Panc1 (cell line): ENCODE data around the gene MRPS2.

Experiments
- POLR2AphosphoS5 ChIP-seq: IDR thresholded peaks from 2 replicates; pipeline ENCODE4 v1.6.1; 2012; ENCODE audit warnings: mild to moderate bottlenecking, low read depth, low read length, moderate library complexity
- TF ChIP-seq, protein P1 (sequence below): fragments of 450-650 bp; IDR thresholded peaks from 2 replicates; pipeline ENCODE4 v1.5.1; 2017; ENCODE audit warnings: mild to moderate bottlenecking
- TF ChIP-seq, protein P2 (sequence below), 2 experiments: IDR thresholded peaks; 2 replicates each; pipeline ENCODE4 v1.6.1; 2011 to 2012; ENCODE audit warnings: low read depth in 2 of 2, control low read depth in 1 of 2, low read length in 1 of 2, mild to moderate bottlenecking in 1 of 2, moderate library complexity in 1 of 2; ENCODE audit not compliant: insufficient read depth in 1 of 2

DNA sequence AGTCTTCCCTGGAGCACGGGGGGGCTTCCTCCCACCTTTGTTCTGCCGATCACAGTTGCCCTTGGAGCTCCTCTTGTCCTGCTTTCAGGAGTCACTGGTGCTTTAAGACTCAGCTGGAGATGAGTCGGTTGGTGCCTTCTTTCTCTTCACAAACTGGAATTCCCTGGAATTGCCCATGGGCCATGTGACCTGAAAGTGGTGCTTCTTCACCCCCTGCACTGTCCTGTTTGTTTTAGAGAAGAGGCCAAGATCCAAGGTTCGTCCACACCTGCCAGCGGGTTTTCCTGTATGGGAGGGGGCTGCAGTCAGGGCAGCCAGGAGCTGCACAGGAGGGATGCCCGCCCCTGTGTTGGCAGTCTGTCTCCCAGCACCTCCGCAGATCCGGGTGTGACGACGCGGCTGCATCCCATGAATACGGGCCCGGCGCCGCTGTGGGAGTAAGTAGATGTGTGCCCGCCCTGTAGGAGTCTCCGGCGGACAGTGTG, 9.5 kb upstream of the MRPS2 start:
- no peak for TF ChIP-seq POLR2AphosphoS5
- TF ChIP-seq, protein P1, sequence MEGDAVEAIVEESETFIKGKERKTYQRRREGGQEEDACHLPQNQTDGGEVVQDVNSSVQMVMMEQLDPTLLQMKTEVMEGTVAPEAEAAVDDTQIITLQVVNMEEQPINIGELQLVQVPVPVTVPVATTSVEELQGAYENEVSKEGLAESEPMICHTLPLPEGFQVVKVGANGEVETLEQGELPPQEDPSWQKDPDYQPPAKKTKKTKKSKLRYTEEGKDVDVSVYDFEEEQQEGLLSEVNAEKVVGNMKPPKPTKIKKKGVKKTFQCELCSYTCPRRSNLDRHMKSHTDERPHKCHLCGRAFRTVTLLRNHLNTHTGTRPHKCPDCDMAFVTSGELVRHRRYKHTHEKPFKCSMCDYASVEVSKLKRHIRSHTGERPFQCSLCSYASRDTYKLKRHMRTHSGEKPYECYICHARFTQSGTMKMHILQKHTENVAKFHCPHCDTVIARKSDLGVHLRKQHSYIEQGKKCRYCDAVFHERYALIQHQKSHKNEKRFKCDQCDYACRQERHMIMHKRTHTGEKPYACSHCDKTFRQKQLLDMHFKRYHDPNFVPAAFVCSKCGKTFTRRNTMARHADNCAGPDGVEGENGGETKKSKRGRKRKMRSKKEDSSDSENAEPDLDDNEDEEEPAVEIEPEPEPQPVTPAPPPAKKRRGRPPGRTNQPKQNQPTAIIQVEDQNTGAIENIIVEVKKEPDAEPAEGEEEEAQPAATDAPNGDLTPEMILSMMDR: no peak
- TF ChIP-seq, protein P2, sequence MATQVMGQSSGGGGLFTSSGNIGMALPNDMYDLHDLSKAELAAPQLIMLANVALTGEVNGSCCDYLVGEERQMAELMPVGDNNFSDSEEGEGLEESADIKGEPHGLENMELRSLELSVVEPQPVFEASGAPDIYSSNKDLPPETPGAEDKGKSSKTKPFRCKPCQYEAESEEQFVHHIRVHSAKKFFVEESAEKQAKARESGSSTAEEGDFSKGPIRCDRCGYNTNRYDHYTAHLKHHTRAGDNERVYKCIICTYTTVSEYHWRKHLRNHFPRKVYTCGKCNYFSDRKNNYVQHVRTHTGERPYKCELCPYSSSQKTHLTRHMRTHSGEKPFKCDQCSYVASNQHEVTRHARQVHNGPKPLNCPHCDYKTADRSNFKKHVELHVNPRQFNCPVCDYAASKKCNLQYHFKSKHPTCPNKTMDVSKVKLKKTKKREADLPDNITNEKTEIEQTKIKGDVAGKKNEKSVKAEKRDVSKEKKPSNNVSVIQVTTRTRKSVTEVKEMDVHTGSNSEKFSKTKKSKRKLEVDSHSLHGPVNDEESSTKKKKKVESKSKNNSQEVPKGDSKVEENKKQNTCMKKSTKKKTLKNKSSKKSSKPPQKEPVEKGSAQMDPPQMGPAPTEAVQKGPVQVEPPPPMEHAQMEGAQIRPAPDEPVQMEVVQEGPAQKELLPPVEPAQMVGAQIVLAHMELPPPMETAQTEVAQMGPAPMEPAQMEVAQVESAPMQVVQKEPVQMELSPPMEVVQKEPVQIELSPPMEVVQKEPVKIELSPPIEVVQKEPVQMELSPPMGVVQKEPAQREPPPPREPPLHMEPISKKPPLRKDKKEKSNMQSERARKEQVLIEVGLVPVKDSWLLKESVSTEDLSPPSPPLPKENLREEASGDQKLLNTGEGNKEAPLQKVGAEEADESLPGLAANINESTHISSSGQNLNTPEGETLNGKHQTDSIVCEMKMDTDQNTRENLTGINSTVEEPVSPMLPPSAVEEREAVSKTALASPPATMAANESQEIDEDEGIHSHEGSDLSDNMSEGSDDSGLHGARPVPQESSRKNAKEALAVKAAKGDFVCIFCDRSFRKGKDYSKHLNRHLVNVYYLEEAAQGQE (IDR thresholded peaks at IDR 0.05; ENCODE audit: insufficient read depth in 1 of 2, low read depth in 2 of 2, low read length in 1 of 2): no peak
